GM10266 (cell line): ENCODE data around the gene GHR.

Source experiments
- DNase-seq: peaks from one replicate; pipeline ENCODE4 v3.0.0; 2012; ENCODE audit errors: extremely low spot score
- TF ChIP-seq, protein P1 (sequence below): IDR thresholded peaks from 2 replicates; pipeline ENCODE4 v1.5.1; 2012; ENCODE audit warnings: mild to moderate bottlenecking, low read depth; ENCODE audit not compliant: control insufficient read depth, insufficient read depth; ENCODE audit errors: missing control alignments

Gene GHR

DNA sequence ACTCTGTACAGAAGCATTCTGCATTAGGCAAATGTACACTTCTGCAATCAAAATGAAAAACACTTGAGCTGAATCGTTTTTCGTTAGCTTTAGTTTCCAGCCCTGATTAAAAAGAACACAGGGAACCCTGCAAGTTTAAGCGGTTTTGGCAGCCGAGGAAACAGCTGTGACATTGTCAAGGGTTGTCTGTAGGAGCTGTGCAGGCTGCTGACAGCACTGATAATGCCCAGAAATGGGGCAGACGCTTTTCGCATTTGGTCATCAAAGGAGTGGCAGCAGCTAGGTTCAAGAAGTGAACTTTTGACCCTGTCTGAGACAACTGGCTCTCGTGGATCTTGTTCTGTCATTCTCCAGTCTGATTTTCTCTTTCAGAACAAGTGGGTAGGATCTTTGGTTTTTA, 167.8 kb downstream of the GHR start:
- DNase-seq, result no peak
- TF ChIP-seq, protein P1, sequence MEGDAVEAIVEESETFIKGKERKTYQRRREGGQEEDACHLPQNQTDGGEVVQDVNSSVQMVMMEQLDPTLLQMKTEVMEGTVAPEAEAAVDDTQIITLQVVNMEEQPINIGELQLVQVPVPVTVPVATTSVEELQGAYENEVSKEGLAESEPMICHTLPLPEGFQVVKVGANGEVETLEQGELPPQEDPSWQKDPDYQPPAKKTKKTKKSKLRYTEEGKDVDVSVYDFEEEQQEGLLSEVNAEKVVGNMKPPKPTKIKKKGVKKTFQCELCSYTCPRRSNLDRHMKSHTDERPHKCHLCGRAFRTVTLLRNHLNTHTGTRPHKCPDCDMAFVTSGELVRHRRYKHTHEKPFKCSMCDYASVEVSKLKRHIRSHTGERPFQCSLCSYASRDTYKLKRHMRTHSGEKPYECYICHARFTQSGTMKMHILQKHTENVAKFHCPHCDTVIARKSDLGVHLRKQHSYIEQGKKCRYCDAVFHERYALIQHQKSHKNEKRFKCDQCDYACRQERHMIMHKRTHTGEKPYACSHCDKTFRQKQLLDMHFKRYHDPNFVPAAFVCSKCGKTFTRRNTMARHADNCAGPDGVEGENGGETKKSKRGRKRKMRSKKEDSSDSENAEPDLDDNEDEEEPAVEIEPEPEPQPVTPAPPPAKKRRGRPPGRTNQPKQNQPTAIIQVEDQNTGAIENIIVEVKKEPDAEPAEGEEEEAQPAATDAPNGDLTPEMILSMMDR, result no peak

DNA sequence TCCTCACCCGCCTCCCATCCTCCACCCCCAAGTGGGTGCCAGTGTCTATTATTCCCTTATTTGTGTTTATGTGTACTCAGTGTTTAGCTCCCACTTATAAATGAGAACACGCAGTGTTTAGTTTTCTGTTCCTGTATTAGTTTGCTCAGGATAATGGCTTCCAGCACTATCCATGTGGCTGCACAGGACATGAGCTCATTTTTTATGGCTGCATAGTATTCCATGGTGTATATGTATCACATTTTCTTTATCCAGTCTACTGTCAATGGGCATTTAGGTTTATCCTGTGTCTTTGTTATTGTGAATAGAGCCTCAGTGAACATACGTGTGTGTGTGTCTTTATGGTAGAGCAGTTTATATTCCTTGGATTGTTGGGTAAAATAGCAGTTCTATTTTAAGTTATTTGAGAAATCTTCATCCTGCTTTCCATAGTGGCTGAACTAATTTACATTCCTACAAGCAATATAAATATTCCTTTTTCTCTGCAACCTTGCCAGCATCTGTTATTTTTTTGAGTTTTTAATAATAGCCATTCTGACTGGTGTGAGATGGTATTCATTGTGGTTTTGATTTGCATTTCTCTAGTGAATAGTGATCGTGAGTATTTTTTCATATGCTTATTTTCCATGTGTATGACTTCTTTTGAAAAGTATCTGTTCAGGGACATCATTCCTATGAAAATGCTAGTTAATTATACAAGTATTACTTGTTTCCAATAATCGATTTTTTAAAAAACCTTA, 169.3 kb downstream of the GHR start:
- no peak for DNase-seq
- TF ChIP-seq, protein P1, result no peak

DNA sequence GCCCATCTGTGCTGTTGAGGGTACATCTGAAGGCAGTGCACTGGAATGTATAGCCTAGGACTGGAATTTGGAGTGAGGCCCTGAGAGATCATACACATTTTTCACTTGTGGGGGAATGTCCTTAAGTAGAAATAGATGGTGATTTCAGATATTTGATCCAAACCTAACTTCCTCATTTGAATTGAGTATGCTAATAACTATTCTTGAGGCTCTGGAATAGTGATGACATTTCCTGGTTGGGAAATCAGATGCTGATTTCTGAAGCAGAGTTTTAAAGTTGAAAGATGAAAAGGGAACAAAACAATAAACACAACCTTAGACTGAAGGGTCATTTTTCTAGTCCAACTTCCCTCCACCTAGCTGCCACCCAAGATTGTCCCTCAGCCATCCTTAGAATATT, 170.4 kb downstream of the GHR start:
- TF ChIP-seq, protein P1, result no peak
- DNase-seq, result no peak

DNA sequence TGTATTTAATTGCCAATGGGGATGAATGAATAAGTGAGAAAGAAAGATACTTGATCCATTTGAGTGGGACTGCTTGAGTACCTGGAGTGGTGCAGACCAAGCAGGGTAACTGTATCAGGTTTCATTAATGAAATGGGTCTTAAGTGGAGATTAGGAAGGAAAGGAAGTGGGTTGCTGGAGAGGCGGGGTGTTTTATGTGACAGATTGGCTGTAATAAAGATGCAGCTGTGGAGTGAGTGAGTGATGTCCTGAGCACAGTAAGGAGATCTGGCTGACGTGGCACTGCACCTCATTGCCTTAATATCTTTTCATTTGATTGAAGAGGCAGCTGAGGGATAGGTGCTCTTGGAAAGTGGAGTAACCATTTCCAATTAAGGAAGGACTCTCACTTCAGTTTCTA, 172.4 kb downstream of the GHR start:
- DNase-seq, result no peak

DNA sequence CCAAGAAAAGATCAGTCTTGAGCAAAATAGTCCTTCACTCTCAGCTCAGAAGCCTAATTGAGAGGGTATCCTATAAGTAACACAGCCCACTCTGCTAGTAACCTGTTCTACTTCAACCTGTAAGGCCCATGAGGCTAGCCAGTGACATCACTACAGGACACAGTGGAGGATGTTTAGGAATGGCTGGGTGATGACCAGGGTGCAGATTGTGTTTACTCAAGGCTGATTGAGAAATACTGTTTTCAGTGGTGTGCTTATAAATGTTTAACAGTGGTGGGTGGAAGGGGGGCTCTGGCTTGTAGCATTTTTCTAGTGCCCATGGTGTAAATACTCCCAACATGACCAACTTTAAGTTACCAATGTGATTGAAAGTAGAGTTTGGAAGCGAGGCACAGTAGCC, 173.6 kb downstream of the GHR start:
- no peak for DNase-seq
- TF ChIP-seq, protein P1, result no peak

More for the DNA sequence above, 172.4 kb downstream of the GHR start:
- TF ChIP-seq, protein P1, result no peak

DNA sequence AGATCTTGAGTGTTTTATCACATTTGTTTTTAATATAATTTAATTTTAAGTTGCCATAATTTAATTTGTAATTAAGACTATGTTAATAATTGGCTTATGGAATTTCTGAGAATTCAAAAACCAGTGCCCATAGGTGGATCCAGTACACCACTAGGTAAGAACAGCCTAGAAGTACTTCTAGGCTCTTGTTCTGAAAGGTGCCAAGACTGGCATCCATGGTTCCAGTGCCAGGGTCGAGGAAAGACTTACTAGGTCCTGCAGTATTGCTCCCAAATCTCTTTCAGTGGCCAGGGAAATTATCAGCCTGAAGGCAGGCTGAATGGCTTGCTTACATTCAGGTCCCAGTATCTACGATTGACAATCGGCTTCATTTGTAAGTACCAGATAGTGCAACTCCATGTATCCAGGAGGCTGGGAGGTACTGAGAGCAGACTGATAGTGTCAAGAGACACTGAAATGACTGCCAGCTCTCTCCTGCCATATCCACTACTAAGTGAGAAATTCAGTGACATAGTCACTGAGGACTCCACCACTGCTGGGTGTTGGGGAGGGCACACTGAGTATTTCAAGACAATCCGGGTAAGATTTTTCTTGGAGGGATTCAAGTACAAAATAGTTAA, 174.2 kb downstream of the GHR start:
- TF ChIP-seq, protein P1, result no peak
- DNase-seq, result no peak

DNA sequence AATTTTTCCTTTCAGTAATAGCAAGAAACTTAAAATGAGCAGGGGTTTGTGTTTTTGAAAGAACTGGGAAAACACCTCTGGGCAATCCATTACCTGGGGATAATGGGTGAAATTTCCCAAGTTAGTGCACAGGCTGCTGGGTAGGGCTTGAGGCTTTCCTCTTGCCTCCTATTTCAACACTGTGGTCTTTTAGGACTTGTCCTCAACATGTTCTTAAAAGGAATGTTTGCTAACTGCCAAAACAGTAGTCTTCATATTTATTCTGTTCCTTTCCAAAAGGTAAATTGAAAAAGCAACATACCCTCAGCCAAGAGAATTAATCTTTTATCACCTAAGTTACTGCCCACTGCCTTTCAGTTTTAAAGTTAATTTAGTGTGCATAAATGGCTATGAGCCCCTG, 175.1 kb downstream of the GHR start:
- no peak for DNase-seq
- TF ChIP-seq, protein P1, result no peak
